Bladder microvascular endothelial cell (primary cell): ENCODE results near the gene EIF2AK2. TPM values are rescaled to one million over a fixed set of nuclear protein-coding genes. Genes with fewer than 3 reads are reported as not detected.

Source experiments
- total RNA-seq: library from RNA; depleted of rRNA; stranded (reverse); fragments of >200 nt; gene quantifications from 2 replicates; pipeline ENCODE4 v1.2.3, GENCODE V29; 2014

EIF2AK2 gene
- total RNA-seq = 15.9 and 27.2 TPM in 2 replicates

GRCh38 chr2:37156857-37157714 lies at the start of gene EIF2AK2:
EIF2AK2 (minus strand) TSS chr2:37156980; CDS start chr2:37147806, 9,174 bp downstream.

GRCh38 chr2:37196320-37197195 lies 39.8 kb upstream of the EIF2AK2 start, which contains the start of gene CEBPZOS:
CEBPZOS (plus strand) TSS chr2:37196496; CDS start chr2:37199705, 3,209 bp downstream.

GRCh38 chr2:37188570-37188969 lies 31.8 kb upstream of the EIF2AK2 start, which contains the start of gene SULT6B1:
SULT6B1 (minus strand) TSS chr2:37188670; CDS start chr2:37188640, 30 bp downstream.

DNA sequence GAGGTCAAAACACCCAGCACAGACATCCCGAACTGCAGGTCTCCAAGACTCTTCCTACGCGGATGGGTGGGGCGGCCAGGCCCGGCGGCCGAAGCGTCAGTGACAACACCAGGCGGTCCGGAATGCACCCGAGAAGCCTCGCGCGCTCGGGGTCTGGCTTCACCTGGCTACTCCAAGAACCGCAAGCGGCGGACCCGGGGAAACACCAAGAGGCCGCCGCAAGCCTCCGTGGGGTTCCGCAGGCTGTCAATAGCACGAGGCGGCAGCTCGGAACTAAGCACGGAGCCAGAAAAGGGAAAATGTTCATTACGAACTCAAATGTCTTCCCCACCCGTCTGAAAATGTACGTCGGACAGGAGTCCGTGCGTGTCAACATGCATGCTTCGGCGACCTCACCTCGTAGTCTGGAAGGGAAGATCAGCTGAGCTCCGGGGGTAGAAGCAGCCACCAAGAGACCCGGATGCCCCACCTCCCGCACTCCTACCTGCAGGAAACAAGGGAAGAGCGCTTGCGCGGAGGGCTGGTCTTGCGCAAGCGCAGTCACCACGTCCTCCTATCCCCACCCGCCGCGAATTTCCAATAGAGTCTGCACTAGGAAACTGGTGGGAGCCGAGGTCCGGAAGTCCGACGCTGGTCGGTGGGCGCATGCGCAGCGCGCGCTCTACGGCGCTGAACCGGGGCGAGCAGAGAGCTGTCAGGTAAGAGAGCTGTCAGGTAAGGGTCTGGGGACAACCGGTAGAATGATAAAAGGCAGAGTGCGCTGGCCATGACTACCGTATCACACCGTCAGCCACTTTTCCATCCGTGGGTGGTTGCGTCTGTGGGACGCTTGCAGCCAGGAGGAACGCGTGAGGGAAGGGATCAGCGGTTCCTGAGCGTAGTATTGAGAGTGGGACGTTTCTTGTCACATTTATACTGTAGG lies 72.6 kb downstream of the EIF2AK2 start, which contains the start of the genes GPATCH11 and HEATR5B:
Gene GPATCH11 (plus strand): TSS at position 646 of the 922 bp plus-strand sequence. CDS start 3,864 bp downstream, outside the sequence.
Gene HEATR5B (minus strand): TSS at position 500 of the 922 bp plus-strand sequence. CDS start 958 bp downstream, outside the sequence.

Other genes with a start within 250 kb of the EIF2AK2 start
- 14.7 and 36.7 TPM in 2 replicates for gene STRN, start 190.4 kb downstream of the EIF2AK2 start, total RNA-seq
- 18.6 and 37.9 TPM in 2 replicates for gene HEATR5B, start 72.6 kb downstream of the EIF2AK2 start, total RNA-seq
- 4.0 and 7.7 TPM in 2 replicates for gene GPATCH11, start 72.5 kb downstream of the EIF2AK2 start, total RNA-seq
- not detected in 2 replicates for gene SULT6B1, start 31.7 kb upstream of the EIF2AK2 start, total RNA-seq
- 7.4 and 13.0 TPM in 2 replicates for gene CEBPZOS, start 39.5 kb upstream of the EIF2AK2 start, total RNA-seq
- gene CEBPZ, start 74.6 kb upstream of the EIF2AK2 start, total RNA-seq = 31.7 and 56.4 TPM in 2 replicates
- gene NDUFAF7, start 74.7 kb upstream of the EIF2AK2 start, total RNA-seq = 7.6 and 13.0 TPM in 2 replicates
- 53.3 and 76.0 TPM in 2 replicates for gene PRKD3, start 167.9 kb upstream of the EIF2AK2 start, total RNA-seq
- gene QPCT, start 187.7 kb upstream of the EIF2AK2 start, total RNA-seq = 7.1 and 13.4 TPM in 2 replicates